HFFc6 (cell line): ENCODE measurements around the gene EPN2. TPM values are rescaled to one million over a fixed set of nuclear protein-coding genes. Genes with fewer than 3 reads are reported as not detected.
A peak's percentile ranks its signal among the peaks of the same experiment; 100 is the strongest.

Experiments
- DNase-seq: peaks from one replicate; pipeline ENCODE4 v3.0.0-alpha.2; 2018
- H3K27ac Mint-ChIP-seq: 2 replicates; pipeline ENCODE4 v1.8.0; 2020; ENCODE audit warnings: mild to moderate bottlenecking, mixed read lengths
- H3K27me3 Mint-ChIP-seq: 2 replicates; pipeline ENCODE4 v1.8.0; 2021; ENCODE audit warnings: mild to moderate bottlenecking, moderate library complexity, mixed read lengths; ENCODE audit not compliant: insufficient read depth
- H3K36me3 Mint-ChIP-seq: 2 replicates; pipeline ENCODE4 v1.8.0; 2021; ENCODE audit warnings: low read depth, mixed read lengths
- H3K4me1 Mint-ChIP-seq: 2 replicates; pipeline ENCODE4 v1.8.0; 2020; ENCODE audit warnings: low read depth, mixed read lengths
- H3K4me3 Mint-ChIP-seq: 2 replicates; pipeline ENCODE4 v1.8.0; 2020; ENCODE audit warnings: mild to moderate bottlenecking, moderate library complexity, mixed read lengths
- H3K9me3 Mint-ChIP-seq: 2 replicates; pipeline ENCODE4 v1.8.0; 2020; ENCODE audit warnings: mild to moderate bottlenecking, mixed read lengths
- total RNA-seq, 6 experiments: library from RNA; stranded (reverse); fragmentation: NEBNext Ultra II Directional; extraction: Animal tissue kit (Norgen Biotek cat#: 25700); gene quantifications; 2 replicates in 1 of 6; 3 replicates in 5 of 6; pipeline ENCODE4 v1.2.3, GENCODE V29; 2021
- TF ChIP-seq, protein P1 (sequence below): fragments of 200-600 bp; sonication (generic); IDR thresholded peaks from 2 replicates; pipeline ENCODE4 v1.5.0; 2021; ENCODE audit warnings: antibody characterized with exemption, mild to moderate bottlenecking

Gene EPN2
- total RNA-seq, 6 experiments from 2014 or later = 40.1 to 47.4 (median 42.7) TPM

DNA sequence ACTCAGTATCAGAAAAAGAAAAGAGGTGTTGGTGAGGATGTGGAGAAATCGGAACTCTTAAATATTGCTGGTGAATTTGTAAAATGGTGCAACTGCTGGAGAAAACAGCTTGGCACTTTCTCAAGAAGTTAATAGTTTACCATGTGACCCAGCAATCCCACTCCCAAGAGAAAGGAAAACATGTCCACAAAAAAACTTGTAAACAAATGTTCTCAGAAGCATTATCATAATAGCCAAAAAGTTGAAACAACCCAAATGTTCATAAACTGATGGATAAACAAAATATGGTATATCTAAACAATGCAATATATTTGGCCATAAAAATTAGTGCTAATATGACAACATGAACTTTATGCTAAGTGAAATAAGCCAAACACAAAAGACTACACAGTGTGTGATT is 138.6 kb downstream of the EPN2 start:
- no peaks in the 10 kb centered on the region for H3K9me3 Mint-ChIP-seq
- no peak for DNase-seq
- H3K4me3 Mint-ChIP-seq = 0 out of 2 replicates have a peak overlapping the region, but pooled peaks have one; percentile 32
- H3K36me3 Mint-ChIP-seq = peaks cover 16% of the 10 kb centered on the region
- H3K4me1 Mint-ChIP-seq = peaks cover 34% of the 10 kb centered on the region
- TF ChIP-seq, protein P1, sequence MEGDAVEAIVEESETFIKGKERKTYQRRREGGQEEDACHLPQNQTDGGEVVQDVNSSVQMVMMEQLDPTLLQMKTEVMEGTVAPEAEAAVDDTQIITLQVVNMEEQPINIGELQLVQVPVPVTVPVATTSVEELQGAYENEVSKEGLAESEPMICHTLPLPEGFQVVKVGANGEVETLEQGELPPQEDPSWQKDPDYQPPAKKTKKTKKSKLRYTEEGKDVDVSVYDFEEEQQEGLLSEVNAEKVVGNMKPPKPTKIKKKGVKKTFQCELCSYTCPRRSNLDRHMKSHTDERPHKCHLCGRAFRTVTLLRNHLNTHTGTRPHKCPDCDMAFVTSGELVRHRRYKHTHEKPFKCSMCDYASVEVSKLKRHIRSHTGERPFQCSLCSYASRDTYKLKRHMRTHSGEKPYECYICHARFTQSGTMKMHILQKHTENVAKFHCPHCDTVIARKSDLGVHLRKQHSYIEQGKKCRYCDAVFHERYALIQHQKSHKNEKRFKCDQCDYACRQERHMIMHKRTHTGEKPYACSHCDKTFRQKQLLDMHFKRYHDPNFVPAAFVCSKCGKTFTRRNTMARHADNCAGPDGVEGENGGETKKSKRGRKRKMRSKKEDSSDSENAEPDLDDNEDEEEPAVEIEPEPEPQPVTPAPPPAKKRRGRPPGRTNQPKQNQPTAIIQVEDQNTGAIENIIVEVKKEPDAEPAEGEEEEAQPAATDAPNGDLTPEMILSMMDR = no peak
- peaks cover 3% of the 10 kb centered on the region for H3K27me3 Mint-ChIP-seq
- H3K27ac Mint-ChIP-seq = no peak overlapping the region

DNA sequence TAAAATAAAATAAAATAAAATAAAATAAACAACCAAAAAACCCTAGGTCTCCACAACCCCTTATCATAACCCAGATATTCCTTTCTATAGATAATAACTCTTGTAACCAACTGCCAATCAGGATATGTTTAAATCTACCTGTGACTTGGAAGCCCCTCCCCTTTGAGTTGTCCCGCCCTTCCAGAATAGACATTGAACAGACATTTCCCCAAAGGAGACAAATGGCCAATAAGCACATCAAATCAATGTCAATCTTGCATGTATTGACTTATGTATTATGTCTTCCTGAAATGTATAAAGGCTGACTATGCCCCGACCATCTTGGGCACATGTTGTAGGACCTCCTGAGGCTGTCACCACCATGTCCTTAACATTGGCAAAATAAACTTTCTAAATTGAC is 139.6 kb downstream of the EPN2 start:
- H3K4me3 Mint-ChIP-seq = peak overlapping the region; percentile 95
- H3K27me3 Mint-ChIP-seq = peaks cover 3% of the 10 kb centered on the region
- DNase-seq = no peak
- H3K27ac Mint-ChIP-seq = peak overlapping the region; percentile 99
- TF ChIP-seq, protein P1 = no peak
- peaks cover 17% of the 10 kb centered on the region for H3K36me3 Mint-ChIP-seq
- no peaks in the 10 kb centered on the region for H3K9me3 Mint-ChIP-seq
- H3K4me1 Mint-ChIP-seq = peaks cover 34% of the 10 kb centered on the region

DNA sequence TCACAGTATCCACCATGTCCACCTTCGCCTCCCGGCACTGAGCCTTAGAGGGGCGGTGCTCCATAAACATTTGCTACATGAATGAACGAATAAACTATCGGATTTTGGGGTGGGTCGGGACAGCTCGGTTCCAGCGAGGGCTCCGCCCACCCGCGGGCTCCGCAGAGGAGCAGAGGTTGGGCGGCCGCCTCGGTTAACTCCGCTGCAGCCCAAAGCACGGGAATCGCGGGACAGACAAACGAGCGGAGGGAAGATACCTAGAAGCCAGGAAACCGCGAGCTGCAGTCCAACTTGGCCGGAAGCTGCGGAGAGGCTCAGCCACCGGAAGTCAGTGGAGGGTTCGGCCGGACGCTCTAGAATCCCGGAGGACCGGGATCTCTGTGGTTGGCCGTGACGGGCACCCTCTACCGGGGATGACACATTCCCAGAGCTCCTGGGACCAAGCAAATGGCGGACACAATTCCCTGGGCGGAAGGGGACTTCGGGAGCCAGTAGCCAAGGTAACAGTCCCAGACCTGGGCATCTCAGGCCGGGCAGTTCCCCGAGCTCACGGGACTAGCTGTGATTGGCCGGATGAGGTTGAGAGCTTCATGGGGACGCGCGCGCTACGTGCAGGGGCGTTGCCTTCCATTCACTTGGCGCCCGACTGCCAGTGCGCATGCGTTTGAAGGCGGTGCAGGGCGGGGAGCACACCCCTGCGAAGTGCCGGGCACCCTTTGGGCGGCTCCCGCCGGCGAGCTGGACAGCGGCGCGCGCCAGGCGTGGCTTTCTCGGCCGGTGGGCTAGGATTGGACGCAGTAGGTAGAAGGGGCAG is 140.6 kb downstream of the EPN2 start:
- Mint-ChIP-seq H3K27me3 (peaks cover 3% of the 10 kb centered on the region), H3K9me3 (no peaks in the 10 kb centered on the region), H3K4me1 (peaks cover 34% of the 10 kb centered on the region), H3K36me3 (peaks cover 17% of the 10 kb centered on the region), H3K27ac (peak overlapping the region; percentile 99), H3K4me3 (peak overlapping the region; percentile 95)
- TF ChIP-seq, protein P1 = peak; percentile 48; the same call in 1 of the 2 replicates
- DNase-seq = peak; percentile 99

DNA sequence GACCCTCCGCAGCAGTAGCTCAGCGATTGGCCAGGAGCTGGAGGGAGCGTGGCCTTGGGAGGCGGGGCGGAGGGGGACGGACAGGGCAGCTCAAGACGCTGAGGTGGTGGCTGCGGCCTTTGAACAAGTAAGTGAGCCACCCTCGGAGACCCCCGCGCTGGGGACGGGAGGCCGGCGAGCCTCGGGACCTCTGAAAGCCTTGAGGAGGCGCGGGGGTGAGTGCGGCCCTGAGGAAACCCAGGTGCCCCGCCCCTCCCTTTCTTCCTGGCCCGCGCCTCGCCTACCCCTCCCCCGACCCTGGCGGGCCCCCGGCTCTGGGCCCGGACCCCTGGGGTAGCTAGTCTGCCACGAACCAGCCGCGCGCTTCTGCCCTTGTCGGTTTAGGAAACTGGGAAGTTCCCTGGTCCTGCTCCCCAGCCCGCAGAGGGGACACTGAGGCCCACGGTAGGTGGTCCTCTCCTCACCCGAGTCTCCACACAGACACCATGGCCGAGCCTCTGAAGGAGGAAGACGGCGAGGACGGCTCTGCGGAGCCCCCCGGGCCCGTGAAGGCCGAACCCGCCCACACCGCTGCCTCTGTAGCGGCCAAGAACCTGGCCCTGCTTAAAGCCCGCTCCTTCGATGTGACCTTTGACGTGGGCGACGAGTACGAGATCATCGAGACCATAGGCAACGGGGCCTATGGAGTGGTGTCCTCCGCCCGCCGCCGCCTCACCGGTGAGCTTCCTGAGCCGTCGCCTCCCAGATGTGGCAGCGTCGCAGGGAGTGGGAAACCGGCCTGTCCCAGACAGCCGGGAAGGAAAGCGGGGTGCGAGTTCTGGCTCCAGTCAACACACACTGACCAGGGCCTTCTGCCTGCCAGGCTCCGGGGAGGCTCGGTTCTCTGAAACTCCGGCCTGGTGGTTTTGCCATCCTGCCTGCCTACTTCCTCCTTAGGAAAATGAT is 141.5 kb downstream of the EPN2 start, which contains the start of gene MAPK7:
Gene MAPK7 (plus strand): TSS at position 83 of the 945 bp plus-strand sequence. CDS start 403 bp downstream, at position 486.
- peak within 1 kb of the TSS; percentile 99 for H3K27ac Mint-ChIP-seq
- H3K27me3 Mint-ChIP-seq = peaks cover 3% of the 10 kb centered on the region
- no peaks in the 10 kb centered on the region for H3K9me3 Mint-ChIP-seq
- TF ChIP-seq, protein P1 = no peak
- DNase-seq = no peak
- peaks cover 17% of the 10 kb centered on the region for H3K36me3 Mint-ChIP-seq
- H3K4me1 Mint-ChIP-seq = peaks cover 36% of the 10 kb centered on the region
- peak within 1 kb of the TSS; percentile 95 for H3K4me3 Mint-ChIP-seq

DNA sequence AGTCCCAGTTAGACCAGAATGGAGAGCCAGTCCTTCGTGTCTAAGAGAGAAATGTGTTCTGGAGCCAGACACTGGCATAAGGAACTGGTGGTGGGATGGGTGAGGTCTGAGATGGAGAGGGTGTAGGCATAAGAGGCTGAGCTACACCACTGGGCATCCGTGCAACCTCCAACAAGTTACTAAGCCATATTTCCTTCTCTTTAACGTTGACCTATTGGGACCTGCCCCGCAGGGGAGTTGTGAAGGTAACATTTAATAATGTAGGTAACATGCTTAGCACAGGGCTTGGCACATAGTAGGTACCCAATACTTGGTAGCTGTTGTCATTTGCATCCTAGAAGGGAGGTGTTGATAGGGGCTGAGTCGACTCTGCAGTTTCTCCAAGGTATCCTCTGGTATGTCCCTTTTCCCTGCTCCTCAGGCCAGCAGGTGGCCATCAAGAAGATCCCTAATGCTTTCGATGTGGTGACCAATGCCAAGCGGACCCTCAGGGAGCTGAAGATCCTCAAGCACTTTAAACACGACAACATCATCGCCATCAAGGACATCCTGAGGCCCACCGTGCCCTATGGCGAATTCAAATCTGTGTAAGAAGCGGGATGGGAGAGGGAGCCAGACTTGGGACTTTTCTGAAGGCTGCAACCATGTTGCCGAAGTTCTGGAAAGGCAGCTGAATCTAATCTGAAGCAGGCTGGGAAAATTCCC is 142.3 kb downstream of the EPN2 start:
- Mint-ChIP-seq H3K27me3 (peaks cover 3% of the 10 kb centered on the region), H3K4me1 (peaks cover 36% of the 10 kb centered on the region), H3K9me3 (no peaks in the 10 kb centered on the region), H3K36me3 (peaks cover 23% of the 10 kb centered on the region), H3K4me3 (peak overlapping the region; percentile 95), H3K27ac (peak overlapping the region; percentile 70)
- TF ChIP-seq, protein P1 = no peak
- DNase-seq = no peak
